HCT116 (cell line): ENCODE results near the gene PSAP. TPM values are rescaled to one million over a fixed set of nuclear protein-coding genes. Genes with fewer than 3 reads are reported as not detected.

Experiments used
- ATAC-seq: fragments of 200-7000 bp; cut with Tn5 transposase; 2 replicates; pipeline ENCODE4 v1.9.1; 2020; ENCODE audit warnings: mild to moderate bottlenecking, moderate library complexity
- BruUV-seq: library from RNA; stranded (reverse); fragments of 400-500 nt; replicated peaks from 2 replicates; lab custom pipeline; 2021; lab: Mats Ljungman, UMichigan
- CTCF ChIA-PET: fragments of 300-600 bp; sonication (Branson Sonifier 250); formaldehyde crosslinking; loops from one replicate; lab custom pipeline; 2021; ENCODE audit warnings: antibody characterized with exemption; lab: Charles Lee
- POLR2A ChIA-PET: fragments of 300-600, 350-600 bp; sonication (Branson Sonifier 250); formaldehyde crosslinking; loops from one replicate; lab custom pipeline; 2021; ENCODE audit warnings: antibody characterized with exemption; lab: Charles Lee
- RAD21 ChIA-PET, 2 experiments: fragments of 300-600 bp; sonication (Branson Sonifier 250); formaldehyde crosslinking; loops; one replicate each; lab custom pipeline; 2023; ENCODE audit warnings: low total read pairs in 2 of 2; ENCODE audit not compliant: uncharacterized antibody in 2 of 2, unreplicated experiment in 2 of 2, low non-redundant PET in 1 of 2; lab: Charles Lee
- DNase-seq: peaks from one replicate; pipeline ENCODE4 v3.0.0-alpha.2; 2010; ENCODE audit warnings: low read depth, low spot score
- H2AFZ ChIP-seq: fragments of 200-600 bp; shearing (Covaris generic), sonication (generic); 2 replicates; pipeline ENCODE4 v1.6.1; 2017; ENCODE audit warnings: low read depth, mixed run types, mixed read lengths, antibody characterized with exemption, low read length; ENCODE audit not compliant: poor library complexity, severe bottlenecking
- H3K27ac ChIP-seq: 2 replicates; pipeline ENCODE4 v1.5.1; 2012; ENCODE audit warnings: low read depth, low read length
- H3K27me3 ChIP-seq: fragments of 200-600 bp; sonication (generic); 2 replicates; pipeline ENCODE4 v1.6.1; 2016; ENCODE audit warnings: mixed run types, low read length, mixed read lengths; ENCODE audit not compliant: insufficient read depth
- H3K36me3 ChIP-seq, 2 experiments: fragments of 200-500 bp in 1 of 2; fragments of 200-600 bp in 1 of 2; sonication (Bioruptor generic) in 1 of 2; sonication (generic) in 1 of 2; 2 replicates each; pipeline versions ENCODE4 v1.5.1 to v1.6.1; 2014 to 2016; ENCODE audit warnings: low read length in 2 of 2, inconsistent platforms in 1 of 2, mixed read lengths in 1 of 2, mixed run types in 1 of 2; ENCODE audit not compliant: insufficient read depth in 2 of 2, control insufficient read depth in 1 of 2
- H3K4me1 ChIP-seq, 2 experiments: fragments of 200-600 bp in 1 of 2; sonication (generic) in 1 of 2; 2 replicates each; pipeline versions ENCODE4 v1.5.1 to v1.6.1; 2012 to 2017; ENCODE audit warnings: low read length in 2 of 2, inconsistent platforms in 1 of 2, mild to moderate bottlenecking in 1 of 2, mixed read lengths in 1 of 2, mixed run types in 1 of 2, moderate library complexity in 1 of 2; ENCODE audit not compliant: insufficient read depth in 2 of 2, control insufficient read depth in 1 of 2
- H3K4me2 ChIP-seq: fragments of 200-600 bp; sonication (generic); 2 replicates; pipeline ENCODE4 v1.6.1; 2017; ENCODE audit warnings: mixed run types, low read length, mixed read lengths
- H3K4me3 ChIP-seq, 2 experiments: fragments of 200-600 bp in 1 of 2; sonication (generic) in 1 of 2; replicated peaks in 1 of 2; 2 replicates each; pipeline ENCODE4 v1.5.1; 2011 to 2016; ENCODE audit warnings: low read length in 2 of 2, control low read depth in 1 of 2, low read depth in 1 of 2, mild to moderate bottlenecking in 1 of 2, mixed read lengths in 1 of 2, mixed run types in 1 of 2
- H3K79me2 ChIP-seq: fragments of 200-600 bp; sonication (generic); 2 replicates; pipeline ENCODE4 v1.6.1; 2017; ENCODE audit warnings: mild to moderate bottlenecking, mixed run types, low read length, moderate library complexity, mixed read lengths; ENCODE audit not compliant: insufficient read depth
- H3K9ac ChIP-seq: fragments of 200-600 bp; sonication (generic); 2 replicates; pipeline ENCODE4 v1.6.1; 2016; ENCODE audit warnings: low read length, mixed read lengths
- H3K9me2 ChIP-seq: fragments of 200-600 bp; sonication (generic), shearing (Covaris generic); 2 replicates; pipeline ENCODE4 v1.6.1; 2017; ENCODE audit warnings: mixed run types, mild to moderate bottlenecking, moderate library complexity; ENCODE audit not compliant: insufficient read depth
- H3K9me3 ChIP-seq, 2 experiments: fragments of 200-500 bp in 1 of 2; fragments of 200-600 bp in 1 of 2; sonication (Bioruptor generic) in 1 of 2; sonication (generic) in 1 of 2; 2 replicates each; pipeline ENCODE4 v1.6.1; 2014 to 2017; ENCODE audit warnings: low read length in 2 of 2, mixed read lengths in 2 of 2, inconsistent platforms in 1 of 2, low read depth in 1 of 2, mild to moderate bottlenecking in 1 of 2, mixed run types in 1 of 2, moderate library complexity in 1 of 2; ENCODE audit not compliant: control insufficient read depth in 1 of 2, insufficient read depth in 1 of 2
- H4K20me1 ChIP-seq: fragments of 200-600 bp; sonication (generic), shearing (Covaris generic); 2 replicates; pipeline ENCODE4 v1.6.1; 2017; ENCODE audit warnings: mixed run types, mild to moderate bottlenecking, moderate library complexity; ENCODE audit not compliant: insufficient read depth
- ATF3 ChIP-seq: IDR thresholded peaks from 2 replicates; pipeline ENCODE4 v1.6.1; 2012
- CBX3 ChIP-seq: IDR thresholded peaks from 2 replicates; pipeline ENCODE4 v1.6.1; 2012; ENCODE audit warnings: low read depth
- CEBPB ChIP-seq: IDR thresholded peaks from 2 replicates; pipeline ENCODE4 v1.6.1; 2012; ENCODE audit warnings: low read depth
- CTCF ChIP-seq, 3 experiments: fragments of 200-600 bp in 1 of 3; sonication (generic) in 1 of 3; IDR thresholded peaks in 2 of 3; conservative IDR thresholded peaks in 1 of 3; 2 replicates each; pipeline ENCODE4 v1.5.1; 2012 to 2017; ENCODE audit warnings: low read depth in 2 of 3, low read length in 2 of 3, antibody characterized with exemption in 1 of 3, borderline replicate concordance in 1 of 3, control low read depth in 1 of 3, mild to moderate bottlenecking in 1 of 3, mixed read lengths in 1 of 3, mixed run types in 1 of 3, moderate library complexity in 1 of 3; ENCODE audit not compliant: insufficient read depth in 1 of 3
- EGR1 ChIP-seq: IDR thresholded peaks from 2 replicates; pipeline ENCODE4 v1.6.1; 2012; ENCODE audit warnings: low read depth
- FOSL1 ChIP-seq: IDR thresholded peaks from 2 replicates; pipeline ENCODE4 v1.6.1; 2012; ENCODE audit warnings: low read depth
- JUND ChIP-seq: IDR thresholded peaks from 2 replicates; pipeline ENCODE4 v1.6.1; 2012
- MAX ChIP-seq: IDR thresholded peaks from 2 replicates; pipeline ENCODE4 v1.6.1; 2012
- POLR2A ChIP-seq: IDR thresholded peaks from 2 replicates; pipeline ENCODE4 v1.7.0; 2011; ENCODE audit warnings: borderline replicate concordance; ENCODE audit not compliant: insufficient read depth, insufficient read length; ENCODE audit errors: extremely low read depth
- POLR2AphosphoS5 ChIP-seq: IDR thresholded peaks from 2 replicates; pipeline ENCODE4 v1.6.1; 2011; ENCODE audit warnings: mild to moderate bottlenecking, low read depth, low read length, moderate library complexity
- RAD21 ChIP-seq: IDR thresholded peaks from 2 replicates; pipeline ENCODE4 v1.6.1; 2012; ENCODE audit warnings: low read depth, mild to moderate bottlenecking
- REST ChIP-seq: IDR thresholded peaks from 2 replicates; pipeline ENCODE4 v1.6.1; 2012; ENCODE audit warnings: low read depth
- SIN3A ChIP-seq: IDR thresholded peaks from 2 replicates; pipeline ENCODE4 v1.6.1; 2012; ENCODE audit warnings: low read depth
- SP1 ChIP-seq: IDR thresholded peaks from 2 replicates; pipeline ENCODE4 v1.6.1; 2012; ENCODE audit warnings: low read depth
- ZNF274 ChIP-seq: fragments of 200-500 bp; sonication (Bioruptor generic); IDR thresholded peaks from 2 replicates; pipeline ENCODE4 v1.6.1; 2014; ENCODE audit warnings: mild to moderate bottlenecking, low read depth, low read length, inconsistent platforms
- intact Hi-C: fragments of 100-400 bp; cut with micrococcal nuclease; formaldehyde crosslinking; loops from 2 replicates; pipeline ENCODE4 v1.10.0; 2022
- total RNA-seq: library from RNA; stranded (reverse); gene quantifications from one replicate; pipeline ENCODE4 v1.2.1, GENCODE V29; 2021; ENCODE audit not compliant: unreplicated experiment
- TF ChIP-seq, protein P1 (sequence below): IDR thresholded peaks from 2 replicates; pipeline ENCODE4 v1.6.1; 2011; ENCODE audit warnings: mild to moderate bottlenecking, low read length, moderate library complexity; ENCODE audit not compliant: insufficient replicate concordance; ENCODE audit errors: extremely low read depth

PSAP gene
- total RNA-seq, 1 experiment from 2014 or later, result 444 TPM

- no peak for ATAC-seq
These were observed 16.7 kb downstream of the PSAP start for GRCh38 chr10:71834343-71834674.

More at GRCh38 chr10:71834343-71834674, 16.7 kb downstream of the PSAP start:
- H3K9me2 ChIP-seq, result no peaks in the 10 kb centered on the region
- H3K4me2 ChIP-seq, result no peak overlapping the region
- H3K27ac ChIP-seq, result no peak overlapping the region
- no peak overlapping the region for H3K9ac ChIP-seq
- peaks cover 12 to 14% of the 10 kb centered on the region in 2 experiments; a peak in 3 of 4 replicates for H3K36me3 ChIP-seq
- no peak for DNase-seq
- RAD21 ChIA-PET, result no interaction called here
- peaks cover 14 to 32% of the 10 kb centered on the region in 2 experiments for H3K4me1 ChIP-seq
- CTCF ChIA-PET, result interaction anchor here (1.5 kb wide), 1 partner anchor 62 kb away, joined by 4 read pairs; no protein-coding TSS in a partner anchor
- intact Hi-C loops, result no loop called here
- no TSS peak for BruUV-seq
- H4K20me1 ChIP-seq, result peaks cover 8% of the 10 kb centered on the region; the same call in 1 of the 2 replicates
- POLR2A ChIA-PET, result interaction anchor here (1.0 kb wide), 1 partner anchor 17 kb away, joined by 3 read pairs; the partner anchor contains the start of gene PSAP
- no peaks in the 10 kb centered on the region for H3K27me3 ChIP-seq
- TF ChIP-seq ZNF274, result no peak
- no peak for TF ChIP-seq CTCF (IDR thresholded peaks at IDR 0.05 in 2 of 3, conservative IDR thresholded peaks at IDR 0.05 in 1 of 3; ENCODE audit: borderline replicate concordance in 1 of 3, insufficient read depth in 1 of 3, low read depth in 2 of 3, low read length in 2 of 3)
- TF ChIP-seq MAX, result no peak
- TF ChIP-seq, protein P1, sequence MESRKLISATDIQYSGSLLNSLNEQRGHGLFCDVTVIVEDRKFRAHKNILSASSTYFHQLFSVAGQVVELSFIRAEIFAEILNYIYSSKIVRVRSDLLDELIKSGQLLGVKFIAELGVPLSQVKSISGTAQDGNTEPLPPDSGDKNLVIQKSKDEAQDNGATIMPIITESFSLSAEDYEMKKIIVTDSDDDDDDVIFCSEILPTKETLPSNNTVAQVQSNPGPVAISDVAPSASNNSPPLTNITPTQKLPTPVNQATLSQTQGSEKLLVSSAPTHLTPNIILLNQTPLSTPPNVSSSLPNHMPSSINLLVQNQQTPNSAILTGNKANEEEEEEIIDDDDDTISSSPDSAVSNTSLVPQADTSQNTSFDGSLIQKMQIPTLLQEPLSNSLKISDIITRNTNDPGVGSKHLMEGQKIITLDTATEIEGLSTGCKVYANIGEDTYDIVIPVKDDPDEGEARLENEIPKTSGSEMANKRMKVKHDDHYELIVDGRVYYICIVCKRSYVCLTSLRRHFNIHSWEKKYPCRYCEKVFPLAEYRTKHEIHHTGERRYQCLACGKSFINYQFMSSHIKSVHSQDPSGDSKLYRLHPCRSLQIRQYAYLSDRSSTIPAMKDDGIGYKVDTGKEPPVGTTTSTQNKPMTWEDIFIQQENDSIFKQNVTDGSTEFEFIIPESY, result no peak
- no peak for TF ChIP-seq REST
- no peak for TF ChIP-seq SP1
- no peak for TF ChIP-seq JUND
- TF ChIP-seq CEBPB, result no peak
- TF ChIP-seq ATF3, result no peak
- TF ChIP-seq EGR1, result no peak
- TF ChIP-seq CBX3, result no peak
- TF ChIP-seq POLR2AphosphoS5, result no peak
- no peak for TF ChIP-seq POLR2A
- TF ChIP-seq SIN3A, result no peak
- TF ChIP-seq FOSL1, result no peak
- no peak for TF ChIP-seq RAD21
- H2AFZ ChIP-seq, result no peak overlapping the region
- no peak overlapping the region for H3K4me3 ChIP-seq
- H3K79me2 ChIP-seq, result peaks cover 69% of the 10 kb centered on the region
- no peaks in the 10 kb centered on the region for H3K9me3 ChIP-seq
